ENCODE measurements around the gene ARMC5.
A peak's percentile ranks its signal among the peaks of the same experiment; 100 is the strongest.
"Not testable (repeated sequence)": the region's sequence is repeated elsewhere in the genome, so short reads cannot be mapped to it uniquely, and the experiment has no call there.

The ARMC5 gene, protein sequence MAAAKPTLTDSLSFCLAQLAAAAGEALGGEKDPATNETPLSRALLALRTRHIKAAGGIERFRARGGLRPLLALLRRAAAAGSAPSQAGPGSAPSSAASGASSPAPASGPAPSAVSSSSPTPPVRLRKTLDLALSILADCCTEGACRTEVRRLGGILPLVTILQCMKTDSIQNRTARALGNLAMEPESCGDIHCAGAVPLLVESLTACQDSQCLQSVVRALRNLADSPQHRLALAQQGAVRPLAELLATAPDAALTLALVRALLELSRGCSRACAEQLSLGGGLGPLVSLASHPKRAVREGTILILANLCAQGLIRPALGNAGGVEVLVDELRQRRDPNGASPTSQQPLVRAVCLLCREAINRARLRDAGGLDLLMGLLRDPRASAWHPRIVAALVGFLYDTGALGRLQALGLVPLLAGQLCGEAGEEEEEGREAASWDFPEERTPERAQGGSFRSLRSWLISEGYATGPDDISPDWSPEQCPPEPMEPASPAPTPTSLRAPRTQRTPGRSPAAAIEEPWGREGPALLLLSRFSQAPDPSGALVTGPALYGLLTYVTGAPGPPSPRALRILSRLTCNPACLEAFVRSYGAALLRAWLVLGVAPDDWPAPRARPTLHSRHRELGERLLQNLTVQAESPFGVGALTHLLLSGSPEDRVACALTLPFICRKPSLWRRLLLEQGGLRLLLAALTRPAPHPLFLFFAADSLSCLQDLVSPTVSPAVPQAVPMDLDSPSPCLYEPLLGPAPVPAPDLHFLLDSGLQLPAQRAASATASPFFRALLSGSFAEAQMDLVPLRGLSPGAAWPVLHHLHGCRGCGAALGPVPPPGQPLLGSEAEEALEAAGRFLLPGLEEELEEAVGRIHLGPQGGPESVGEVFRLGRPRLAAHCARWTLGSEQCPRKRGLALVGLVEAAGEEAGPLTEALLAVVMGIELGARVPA

GRCh38 chr16:31458844-31459686, at the start of gene ARMC5:
Gene ARMC5, plus strand, starts transcription at chr16:31459501. Its CDS starts 24 bp downstream, at chr16:31459525.
- DNase-seq = peak; percentile 94

- no peak for DNase-seq
These were observed 49.2 kb upstream of the ARMC5 start for GRCh38 chr16:31410082-31410481.

DNA sequence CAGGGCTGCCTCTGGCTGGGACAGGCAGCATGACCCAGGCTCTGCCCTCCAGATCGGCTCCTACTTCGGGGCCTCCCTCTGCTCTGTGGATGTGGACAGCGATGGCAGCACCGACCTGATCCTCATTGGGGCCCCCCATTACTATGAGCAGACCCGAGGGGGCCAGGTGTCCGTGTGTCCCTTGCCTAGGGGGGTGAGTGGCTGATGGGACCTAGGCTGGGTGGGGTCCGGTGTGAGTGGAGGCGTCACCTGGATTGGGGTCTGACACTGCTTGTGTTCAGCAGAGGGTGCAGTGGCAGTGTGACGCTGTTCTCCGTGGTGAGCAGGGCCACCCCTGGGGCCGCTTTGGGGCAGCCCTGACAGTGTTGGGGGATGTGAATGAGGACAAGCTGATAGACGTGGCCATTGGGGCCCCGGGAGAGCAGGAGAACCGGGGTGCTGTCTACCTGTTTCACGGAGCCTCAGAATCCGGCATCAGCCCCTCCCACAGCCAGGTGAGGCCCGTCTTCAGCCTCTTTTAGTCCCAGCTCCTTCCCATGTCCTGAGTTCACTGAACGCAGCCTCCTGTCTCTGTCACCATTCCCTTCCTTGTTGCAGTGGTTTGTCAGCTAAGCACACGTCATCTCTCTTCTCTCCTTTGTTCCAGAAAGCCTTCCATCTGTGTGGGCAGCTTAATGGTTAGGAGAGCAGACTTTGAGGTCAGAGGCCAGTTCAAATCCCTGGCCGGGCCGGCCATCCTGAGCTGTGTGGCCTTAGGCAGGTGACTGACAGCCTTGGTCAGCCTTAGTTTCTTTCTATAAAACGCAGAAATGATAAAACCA, 48.1 kb upstream of the ARMC5 start:
- DNase-seq = no peak

- DNase-seq = no peak
These were observed 46.6 kb upstream of the ARMC5 start for GRCh38 chr16:31412750-31413149.

DNA sequence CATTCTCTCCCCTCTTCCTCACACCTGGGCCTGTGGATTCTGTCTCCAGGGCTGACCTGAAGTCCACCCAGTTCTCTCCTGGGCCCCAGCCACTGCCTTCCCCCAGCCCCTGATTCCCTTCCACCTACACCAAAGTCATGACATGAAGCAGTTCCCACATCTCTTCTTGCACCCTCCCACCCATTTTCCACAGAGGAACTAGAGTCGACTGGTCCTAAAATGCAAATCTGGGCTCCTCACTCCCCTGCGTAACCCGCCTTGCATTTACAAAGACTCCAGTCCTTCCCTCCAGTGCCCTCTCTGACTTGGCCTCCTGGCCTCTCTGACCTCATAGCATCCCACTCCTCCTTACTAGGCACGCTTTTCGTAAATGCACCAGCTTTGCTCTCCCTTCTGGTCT, 45.9 kb upstream of the ARMC5 start:
- no peak for DNase-seq

DNA sequence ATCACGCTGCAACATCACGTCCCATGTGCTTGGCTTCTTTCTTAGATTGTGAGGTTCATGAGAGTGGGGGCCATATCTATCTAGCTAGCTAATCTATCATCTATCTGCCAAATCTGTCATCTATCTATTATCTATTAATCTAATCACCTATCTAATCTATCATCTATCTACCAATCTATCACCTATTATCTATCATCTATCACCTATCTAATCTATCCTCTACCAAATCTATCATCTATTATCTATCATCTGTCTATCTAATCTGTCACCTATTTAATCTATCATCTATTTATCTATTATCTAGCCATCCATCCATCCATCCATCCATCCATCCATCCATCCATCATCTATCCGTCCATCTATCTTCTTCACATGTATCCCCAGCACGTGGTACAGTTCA, 45.4 kb upstream of the ARMC5 start:
- no peak for DNase-seq

DNA sequence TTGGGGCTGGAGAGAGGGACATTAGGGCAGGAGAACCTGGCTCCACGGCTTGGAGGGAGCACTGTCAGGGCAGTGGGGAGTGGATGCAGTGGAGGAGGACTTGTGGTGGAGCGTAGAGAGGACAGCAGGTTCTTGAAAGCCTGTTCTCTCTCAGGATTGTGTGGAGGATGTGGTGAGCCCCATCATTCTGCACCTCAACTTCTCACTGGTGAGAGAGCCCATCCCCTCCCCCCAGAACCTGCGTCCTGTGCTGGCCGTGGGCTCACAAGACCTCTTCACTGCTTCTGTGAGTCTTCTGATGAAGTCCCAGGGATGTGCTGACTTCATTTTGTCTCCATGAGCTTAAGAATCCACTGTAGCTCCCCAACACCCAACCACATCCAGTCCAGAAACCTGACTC, 44.6 kb upstream of the ARMC5 start:
- DNase-seq = no peak

DNA sequence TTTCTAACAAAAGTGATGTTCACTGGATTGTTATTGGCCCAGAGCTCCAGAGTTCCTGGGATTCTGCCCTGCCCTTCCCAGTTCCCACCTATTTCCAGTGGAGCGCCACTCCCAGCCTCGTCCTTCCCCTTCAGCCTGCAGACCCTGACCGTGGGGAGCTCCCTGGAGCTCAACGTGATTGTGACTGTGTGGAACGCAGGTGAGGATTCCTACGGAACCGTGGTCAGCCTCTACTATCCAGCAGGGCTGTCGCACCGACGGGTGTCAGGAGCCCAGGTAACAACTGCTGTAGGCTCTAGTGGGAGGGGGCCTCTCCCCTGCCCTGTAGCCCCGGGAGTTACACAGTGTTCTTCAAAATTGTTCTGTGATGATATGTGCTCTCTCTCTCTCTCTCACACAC, 42.9 kb upstream of the ARMC5 start:
- no peak for DNase-seq

DNA sequence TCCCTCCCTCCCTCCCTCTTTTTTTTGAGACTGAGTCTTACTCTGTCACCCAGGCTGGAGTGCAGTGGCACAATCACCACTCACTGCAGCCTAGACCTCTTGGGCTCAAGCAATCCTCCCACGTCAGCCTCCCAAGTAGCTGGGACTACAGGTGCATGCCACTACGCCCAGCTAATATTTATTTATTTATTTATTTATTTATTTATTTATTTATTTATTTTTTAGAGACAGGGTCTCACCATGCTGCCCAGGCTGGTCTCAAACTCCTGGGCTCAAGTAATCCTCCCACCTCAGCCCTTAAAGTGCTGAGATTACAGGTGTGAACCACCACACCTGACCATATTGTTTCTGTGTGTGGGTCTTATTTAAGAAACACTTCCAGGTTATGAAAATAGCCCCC, 42.3 kb upstream of the ARMC5 start:
- not testable (repeated sequence) for DNase-seq

DNA sequence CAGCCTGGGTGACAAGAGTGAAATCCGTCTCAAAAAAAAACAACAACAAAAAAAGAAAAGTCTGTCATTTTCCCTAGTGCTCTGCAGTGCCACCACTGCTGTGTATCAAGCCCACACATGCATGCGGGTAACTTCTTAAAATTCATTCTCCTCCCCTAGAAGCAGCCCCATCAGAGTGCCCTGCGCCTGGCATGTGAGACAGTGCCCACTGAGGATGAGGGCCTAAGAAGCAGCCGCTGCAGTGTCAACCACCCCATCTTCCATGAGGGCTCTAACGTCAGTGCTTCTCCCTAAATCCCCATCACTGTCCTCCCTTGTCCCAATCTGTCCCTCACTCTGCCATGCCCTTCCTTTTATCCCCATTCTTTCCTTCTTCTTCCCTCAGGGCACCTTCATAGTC, 41.4 kb upstream of the ARMC5 start:
- DNase-seq = no peak

DNA sequence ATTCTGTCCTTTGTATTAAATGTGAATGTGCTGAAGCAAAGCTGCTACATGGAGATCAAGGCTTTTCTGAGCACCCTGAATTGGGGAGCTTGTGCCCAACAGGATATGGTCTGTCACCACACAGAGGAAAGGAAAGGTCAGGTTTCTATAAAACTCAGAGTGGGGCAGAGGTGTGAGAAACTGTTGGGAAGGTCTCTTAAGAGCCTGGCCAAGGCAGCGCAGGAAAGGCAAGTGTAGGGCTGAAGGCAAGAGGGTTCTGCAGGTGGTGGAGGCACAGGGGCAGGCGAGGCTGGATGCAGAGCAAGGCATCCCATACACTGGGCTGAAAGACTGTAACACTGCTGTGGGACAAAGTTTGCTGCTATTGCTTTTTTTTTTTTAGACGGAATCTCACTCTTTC, 39.3 kb upstream of the ARMC5 start:
- DNase-seq = no peak

- DNase-seq = no peak
These were observed 37.7 kb upstream of the ARMC5 start for GRCh38 chr16:31421587-31421986.

GRCh38 chr16:31423241-31423640, 36.1 kb upstream of the ARMC5 start:
- no peak for DNase-seq

DNA sequence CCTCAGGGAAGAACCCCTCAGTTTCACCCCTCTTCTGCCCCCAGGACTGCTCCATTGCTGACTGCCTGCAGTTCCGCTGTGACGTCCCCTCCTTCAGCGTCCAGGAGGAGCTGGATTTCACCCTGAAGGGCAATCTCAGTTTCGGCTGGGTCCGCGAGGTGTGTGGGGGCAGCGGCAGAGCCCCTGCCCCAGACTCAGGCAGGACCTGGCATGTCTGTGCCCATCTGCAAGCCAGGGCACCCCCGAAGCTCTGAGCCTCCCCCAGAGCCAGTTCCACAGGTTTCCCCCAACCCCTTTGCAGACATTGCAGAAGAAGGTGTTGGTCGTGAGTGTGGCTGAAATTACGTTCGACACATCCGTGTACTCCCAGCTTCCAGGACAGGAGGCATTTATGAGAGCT, 35.5 kb upstream of the ARMC5 start:
- no peak for DNase-seq

GRCh38 chr16:31427441-31428278, 31.6 kb upstream of the ARMC5 start:
- no peak for DNase-seq

- no peak for DNase-seq
These were observed 31.1 kb upstream of the ARMC5 start, which contains the start of gene COX6A2 for GRCh38 chr16:31428279-31428597. Gene COX6A2, minus strand, starts transcription at chr16:31428360. Its CDS starts 35 bp downstream, at chr16:31428325.

GRCh38 chr16:31428638-31429247, 30.6 kb upstream of the ARMC5 start:
- DNase-seq = no peak

DNA sequence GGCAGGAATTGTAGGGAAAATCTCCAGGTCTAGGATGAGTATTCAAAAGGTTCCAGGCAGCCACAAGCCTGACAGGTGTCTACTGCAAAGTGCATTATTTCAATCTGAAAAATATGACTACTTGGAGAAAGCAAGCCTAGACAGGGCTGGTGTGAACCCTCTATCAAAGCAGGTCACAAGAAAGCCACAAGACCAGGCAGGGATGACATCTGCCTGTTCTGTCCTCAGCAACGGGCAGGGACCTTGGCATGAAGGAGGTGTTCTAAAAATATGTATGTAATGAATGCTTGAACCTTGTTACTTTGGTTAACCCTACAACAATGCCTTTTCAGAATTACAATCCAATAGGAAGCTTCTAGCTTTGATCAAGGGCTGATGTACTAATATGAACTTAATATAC, 30.0 kb upstream of the ARMC5 start:
- no peak for DNase-seq

GRCh38 chr16:31429796-31430195, 29.5 kb upstream of the ARMC5 start:
- DNase-seq = no peak

DNA sequence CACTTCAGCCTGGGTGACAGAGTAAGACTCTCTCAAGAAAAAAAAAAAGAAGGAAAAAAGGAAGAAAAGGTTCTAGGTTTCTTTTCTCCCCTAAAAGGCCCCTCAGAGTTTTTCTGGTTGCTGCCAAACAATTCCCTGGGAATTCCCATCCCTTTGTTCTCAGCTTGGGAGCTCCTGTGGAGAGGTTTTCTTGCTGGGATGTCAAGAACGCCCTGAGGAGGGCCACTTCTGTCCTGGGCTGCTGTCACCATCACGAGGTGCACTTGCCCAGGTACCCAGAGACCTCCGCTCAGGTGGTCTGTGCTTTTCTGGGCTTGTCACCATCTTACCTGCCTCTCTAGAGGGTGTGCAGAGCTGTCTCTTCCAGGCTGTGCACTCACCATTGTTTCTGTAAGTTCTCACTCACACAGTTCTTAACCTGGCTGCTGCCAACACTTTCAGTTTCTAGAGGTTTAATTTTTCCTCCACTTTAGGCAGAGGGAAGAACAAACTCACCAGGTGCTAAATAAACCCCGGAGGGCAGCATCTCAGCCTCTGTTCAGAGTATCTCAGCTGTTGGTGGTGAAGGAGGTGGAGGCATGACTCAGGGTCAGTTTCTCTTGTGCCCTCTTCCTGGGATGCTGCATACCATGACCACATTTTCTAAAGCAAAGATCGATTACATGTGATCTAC, 28.8 kb upstream of the ARMC5 start:
- DNase-seq = no peak
